Daoy (cell line): ENCODE measurements around the gene CSTB. TPM values are rescaled to one million over a fixed set of nuclear protein-coding genes. Genes with fewer than 3 reads are reported as not detected.

Source experiments
- DNase-seq: peaks from one replicate; pipeline ENCODE4 v3.0.0-alpha.2; 2015; ENCODE audit warnings: low read depth
- total RNA-seq: library from RNA; depleted of rRNA; stranded (reverse); fragments of >200 nt; shearing (Covaris generic); gene quantifications from 2 replicates; pipeline ENCODE4 v1.2.3, GENCODE V29; 2014

CSTB gene
- total RNA-seq, 1 experiment from 2014 or later, result 15.2 TPM

DNA sequence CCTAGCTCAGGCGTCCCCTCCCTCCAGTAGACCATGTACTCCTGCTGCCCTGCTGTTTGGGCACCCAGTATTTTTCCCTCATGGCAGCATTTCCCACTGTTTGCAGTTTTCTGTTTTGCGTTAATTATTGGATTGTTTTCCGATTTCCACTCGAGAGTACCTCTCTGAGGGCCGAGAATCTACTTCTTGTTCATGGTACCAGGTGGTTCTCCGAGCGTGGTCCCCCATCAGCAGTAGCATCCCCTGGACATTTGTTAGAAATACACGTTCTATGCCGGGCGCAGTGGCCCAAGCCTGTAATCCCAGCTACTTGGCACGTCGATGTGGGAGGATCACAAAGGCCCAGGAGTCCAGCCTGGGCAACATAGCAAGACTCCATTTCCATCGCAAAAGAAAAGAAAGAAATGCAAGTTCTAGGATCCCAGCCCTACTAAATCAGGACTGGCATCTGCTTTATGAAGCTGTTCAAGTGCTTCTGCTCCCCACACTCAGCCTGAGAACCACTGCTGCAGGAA is 14.0 kb upstream of the CSTB start:
- no peak for DNase-seq

DNA sequence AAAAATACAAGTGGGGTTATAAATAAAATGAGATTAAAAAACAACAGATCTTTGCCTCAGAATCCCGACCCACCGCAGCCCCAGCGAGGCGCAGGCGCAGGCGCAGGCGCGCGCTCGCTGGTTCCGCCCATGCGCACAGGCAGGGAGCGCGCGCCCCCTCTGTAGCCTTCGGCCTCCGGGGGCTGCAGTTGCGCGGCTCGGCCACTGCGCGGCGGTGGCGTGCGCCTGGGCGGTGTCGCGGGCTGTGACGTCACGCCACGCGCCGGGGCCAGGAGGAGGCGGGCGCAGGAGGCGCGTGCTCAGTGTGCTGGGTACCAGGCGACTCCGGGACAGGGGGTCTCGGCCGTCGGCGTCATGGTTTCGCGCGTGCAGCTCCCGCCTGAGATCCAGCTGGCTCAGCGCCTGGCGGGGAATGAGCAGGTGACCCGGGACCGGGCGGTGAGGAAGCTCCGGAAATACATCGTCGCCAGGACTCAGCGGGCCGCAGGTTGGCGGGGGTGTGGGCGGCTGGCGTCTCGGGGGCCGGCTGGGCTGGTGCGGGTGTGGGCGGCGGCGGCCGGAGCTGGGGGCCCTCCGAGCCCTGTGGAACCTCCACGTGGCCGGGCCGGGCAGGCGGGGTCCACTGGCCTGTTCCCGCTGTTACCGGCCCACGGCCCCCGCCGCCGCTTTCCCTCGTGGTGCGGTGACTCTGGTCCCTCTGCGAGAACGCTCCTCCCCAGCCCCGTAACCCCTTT is 13.3 kb upstream of the CSTB start, which contains the start of gene RRP1:
Gene RRP1, plus strand, starts transcription at position 302 of the 734 bp plus-strand sequence. Its CDS starts 53 bp downstream, at position 355.
- peak; percentile 98 for DNase-seq

DNA sequence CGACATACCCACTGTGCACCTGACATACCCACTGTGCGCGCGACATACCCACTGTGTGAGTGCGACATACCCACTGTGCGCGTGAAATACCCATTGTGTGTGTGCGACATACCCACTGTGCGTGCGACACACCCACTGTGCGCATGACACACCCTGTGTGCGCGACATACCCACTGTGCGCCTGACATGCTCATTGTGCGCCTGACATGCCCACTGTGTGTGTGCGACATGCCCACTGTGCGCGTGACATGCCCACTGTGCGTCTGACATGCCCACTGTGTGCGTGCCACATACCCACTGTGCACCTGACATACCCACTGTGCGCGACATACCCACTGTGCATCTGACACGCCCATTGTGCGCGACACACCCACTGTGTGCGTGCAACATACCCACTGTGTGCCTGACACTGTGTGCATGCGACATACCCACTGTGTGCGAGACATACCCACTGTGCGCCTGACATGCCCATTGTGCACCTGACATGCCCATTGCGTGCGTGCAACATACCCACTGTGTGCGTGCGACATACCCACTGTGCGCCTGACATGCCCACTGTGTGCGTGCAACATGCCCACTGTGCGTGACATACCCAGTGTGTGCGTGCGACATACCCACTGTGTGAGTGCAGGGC is 10.8 kb upstream of the CSTB start:
- DNase-seq, result no peak

DNA sequence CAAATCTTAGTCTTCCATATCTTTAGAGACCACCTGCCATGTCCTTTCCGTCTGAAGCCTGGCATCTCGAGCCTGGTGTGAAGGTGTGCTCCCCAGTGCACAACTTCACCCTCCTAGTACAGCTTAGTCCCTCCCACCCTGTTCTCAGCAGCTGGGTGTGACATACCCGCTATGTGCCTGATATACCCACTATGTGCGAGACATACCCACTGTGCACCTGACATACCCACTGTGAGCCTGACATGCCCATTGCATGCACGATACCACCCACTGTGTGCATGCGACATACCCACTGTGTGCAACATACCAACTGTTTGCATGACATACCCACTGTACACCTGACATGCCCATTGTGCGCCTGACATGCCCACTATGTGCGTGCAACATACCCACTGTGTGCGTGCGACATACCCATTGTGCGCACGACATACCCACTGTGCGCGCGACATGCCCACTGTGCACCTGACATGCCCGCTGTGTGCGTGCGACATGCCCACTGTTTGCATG is 10.2 kb upstream of the CSTB start:
- no peak for DNase-seq

DNA sequence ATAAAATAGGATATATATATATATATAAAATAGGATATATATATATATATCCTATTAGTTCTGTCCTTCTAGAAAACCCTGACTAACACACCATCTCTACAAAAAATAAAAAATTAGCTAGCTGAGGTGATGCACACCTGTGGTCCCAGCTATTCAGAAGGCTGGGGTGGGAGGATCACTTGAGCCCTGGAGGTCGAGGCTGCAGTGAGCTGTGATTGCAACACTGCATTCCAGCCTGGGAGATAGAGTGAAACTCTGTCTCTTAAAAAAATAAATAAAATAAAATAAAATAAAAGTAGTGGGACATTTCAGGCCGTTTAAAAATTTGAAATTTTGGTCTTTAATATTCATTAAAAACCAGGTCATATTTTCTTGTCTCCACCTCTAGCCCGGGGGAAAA is 9.0 kb upstream of the CSTB start:
- DNase-seq, result no peak

DNA sequence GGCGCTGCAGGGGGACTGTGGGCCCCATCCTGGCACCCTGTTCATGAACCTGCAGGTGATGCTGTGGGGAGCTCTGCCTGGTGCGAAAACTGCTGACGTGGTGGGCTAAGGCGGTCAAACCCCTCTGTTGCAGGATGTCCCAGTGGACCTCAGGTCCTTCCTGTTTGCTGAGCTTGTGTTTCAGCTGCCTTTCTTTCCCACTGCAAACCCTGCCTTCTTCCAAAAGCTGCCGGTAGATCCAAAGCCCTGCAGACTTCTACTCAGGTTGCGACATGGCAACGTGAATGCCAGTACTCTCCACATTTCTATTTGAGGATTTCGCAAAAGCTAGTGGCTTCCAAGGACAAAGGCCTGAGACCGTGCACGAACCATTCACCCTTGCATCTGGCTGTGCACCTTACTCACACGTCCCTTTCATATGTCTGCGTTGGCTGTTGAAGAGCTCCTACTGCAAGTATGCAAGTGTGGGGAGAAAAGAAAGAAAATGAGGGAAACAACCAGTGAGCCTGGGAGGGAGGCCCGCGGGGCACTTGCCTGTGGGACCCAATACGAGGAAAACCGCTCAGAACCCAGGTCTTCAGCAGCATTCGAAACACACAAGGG is 7.1 kb upstream of the CSTB start:
- no peak for DNase-seq

DNA sequence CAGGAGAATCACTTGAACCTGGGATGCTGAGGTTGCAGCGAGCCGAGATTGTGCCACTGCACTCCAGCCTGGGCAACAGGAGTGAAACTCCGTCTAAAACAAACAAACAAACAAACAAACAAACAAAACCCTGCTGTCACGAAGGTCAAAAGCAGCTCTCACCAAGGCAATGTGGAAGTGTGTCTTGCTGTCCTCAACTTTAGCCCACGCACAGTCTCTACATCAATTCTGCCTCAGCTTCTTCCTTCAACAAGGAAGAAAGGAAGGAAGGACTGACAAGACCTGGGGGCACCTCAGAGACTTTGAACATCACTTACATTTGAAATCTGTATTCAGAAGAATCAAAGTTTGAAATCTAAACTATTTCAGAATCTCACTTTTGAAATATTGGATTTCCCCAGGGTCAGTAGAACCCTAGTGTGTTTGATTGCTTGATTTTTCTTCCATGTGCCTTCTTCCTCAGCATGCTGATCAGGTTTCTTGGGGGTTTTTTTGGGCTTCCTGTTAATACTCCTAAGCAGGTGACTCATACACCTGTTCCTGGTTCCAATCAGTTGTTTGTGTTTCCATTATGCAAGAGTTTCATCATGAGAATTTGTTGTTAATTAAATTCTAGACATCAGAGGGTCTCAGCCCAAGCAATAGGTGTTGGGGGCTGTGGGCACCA is 6.5 kb upstream of the CSTB start:
- no peak for DNase-seq

DNA sequence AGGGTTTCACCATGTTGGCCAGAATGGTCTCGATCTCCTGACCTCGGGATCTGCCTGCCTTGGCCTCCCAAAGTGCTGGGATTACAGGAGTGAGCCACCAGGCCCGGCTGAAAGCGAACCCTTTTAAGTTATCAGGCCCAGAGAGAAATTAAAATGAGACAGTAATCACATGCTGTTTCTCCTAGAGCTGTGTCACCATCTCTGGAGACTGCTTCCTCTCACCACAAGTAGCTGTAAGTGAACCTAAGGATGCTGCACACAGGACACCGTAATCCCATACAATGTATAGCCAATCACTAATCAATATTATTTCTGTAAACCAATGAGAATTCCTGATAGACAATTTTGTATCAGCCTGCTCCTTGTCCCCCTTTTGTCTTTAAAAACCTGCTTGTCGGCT is 5.7 kb upstream of the CSTB start:
- DNase-seq, result no peak

DNA sequence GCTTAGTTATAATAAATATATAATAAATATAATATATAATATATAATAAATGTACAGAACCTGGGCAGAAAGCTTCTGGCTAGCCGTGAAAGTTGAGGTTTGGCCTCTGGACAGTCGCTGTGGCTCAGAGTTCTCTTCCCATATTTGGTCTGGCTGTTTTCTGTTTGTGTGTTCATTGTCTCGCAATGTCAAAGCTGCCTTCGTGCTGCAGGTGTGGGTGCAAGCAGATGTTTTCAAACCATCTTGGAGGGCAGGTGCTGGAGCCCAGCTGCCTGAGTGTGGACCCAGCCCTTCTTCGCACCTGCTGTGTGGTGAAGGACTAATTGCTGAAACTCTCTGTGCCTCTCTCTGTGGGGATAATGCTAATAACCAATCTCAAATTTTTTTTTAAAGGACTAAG is 3.6 kb upstream of the CSTB start:
- DNase-seq, result no peak

DNA sequence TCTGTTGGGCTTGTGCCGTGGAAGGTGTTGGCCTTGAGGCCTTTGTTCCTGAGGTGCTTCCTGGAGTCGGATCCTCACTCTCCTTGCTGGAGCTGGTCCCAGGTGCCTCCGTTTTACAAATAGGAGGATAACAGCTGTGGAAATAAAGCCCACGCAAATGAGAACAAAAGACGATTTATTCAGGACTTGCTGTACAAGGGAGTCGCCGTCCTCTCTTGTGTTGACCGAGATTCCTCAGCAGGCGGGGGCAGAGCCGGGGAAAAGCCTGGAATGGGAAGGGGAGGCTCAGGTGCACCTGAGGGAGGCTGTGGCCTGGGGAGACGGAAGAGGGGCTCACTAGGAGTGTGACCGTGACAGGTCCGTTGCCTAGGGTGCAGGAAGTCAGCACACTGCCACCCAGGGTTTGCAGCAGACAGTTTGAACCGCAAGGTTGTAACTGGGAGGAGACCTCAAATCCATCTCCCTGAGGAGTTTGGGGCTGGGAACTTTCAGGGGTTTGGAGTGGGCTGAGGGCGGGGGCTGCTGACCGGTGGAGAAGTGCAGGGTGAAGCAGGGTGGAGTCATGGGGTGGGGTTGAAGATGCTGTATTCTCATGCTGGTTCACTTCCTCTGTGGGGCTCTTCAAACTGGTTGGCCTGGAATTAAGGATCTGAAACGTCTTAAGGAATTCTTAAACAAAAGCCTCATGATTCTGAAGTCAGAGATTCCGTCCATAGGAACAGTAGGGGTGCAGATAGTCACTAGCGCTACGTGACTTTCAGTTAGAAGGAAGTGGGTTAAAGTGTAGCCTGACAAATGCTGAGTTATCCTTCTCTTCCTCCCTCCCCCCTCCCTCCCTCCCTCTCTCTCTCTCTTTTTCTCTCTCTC is 2.6 kb upstream of the CSTB start:
- DNase-seq, result peak; percentile 51

DNA sequence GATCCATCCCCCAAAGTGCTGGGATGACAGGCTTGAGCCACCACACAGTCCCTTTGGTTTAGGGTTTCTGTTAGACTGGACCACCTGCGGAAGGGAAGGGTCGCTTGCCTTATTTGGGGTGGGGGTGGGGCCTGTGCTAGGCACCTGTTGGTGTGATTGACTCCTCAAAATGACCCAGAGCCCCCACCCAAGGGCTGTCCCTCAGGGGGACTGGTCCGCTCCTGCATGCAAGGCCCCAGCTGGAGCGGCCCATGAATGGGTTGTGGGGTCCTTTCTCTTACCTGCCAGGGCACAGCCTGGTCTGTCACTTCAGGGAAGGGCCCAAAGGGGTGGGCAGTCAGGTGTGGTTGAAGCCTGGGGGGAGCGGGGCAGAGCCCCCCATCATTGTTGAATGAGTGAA is 1.8 kb upstream of the CSTB start:
- no peak for DNase-seq

DNA sequence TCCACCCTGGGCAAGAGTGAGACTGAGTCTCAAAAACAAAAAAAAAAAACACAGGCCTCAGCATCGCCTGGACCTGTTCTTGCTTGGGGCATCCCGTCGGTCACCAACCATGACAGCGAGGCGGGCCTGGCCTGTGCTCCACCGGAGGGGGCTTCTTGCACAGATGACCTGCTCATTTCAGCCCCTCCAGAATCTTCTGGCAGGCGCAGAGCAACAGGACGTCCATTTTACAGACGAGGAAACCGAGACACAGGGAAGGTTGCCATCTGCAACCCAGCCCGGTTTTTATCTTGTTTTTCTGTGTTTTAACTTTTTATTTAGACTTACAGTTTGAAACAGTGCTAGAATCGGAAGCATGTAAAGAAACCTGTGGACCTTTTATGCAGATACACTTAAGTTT is 918 bp downstream of the CSTB start:
- DNase-seq, result no peak

DNA sequence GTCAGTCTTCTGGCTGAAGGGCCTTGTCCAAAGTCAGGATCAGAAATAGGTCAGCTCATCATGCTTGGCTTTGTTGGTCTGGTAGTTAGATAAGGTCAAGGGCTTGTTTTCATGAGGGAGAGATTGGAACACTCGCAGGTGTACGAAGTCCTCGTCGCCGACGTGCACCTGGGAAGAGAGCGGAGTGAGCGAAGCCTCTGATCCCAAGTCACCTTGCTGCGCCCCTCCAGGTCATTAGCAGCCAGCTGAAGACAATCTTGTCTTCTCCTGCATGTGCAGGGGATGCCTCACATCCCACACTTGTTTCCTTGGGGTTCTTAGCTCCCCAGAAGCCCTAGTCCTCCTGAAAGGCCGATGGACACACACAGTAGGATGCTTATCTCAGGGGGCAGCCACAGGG is 1.9 kb downstream of the CSTB start:
- no peak for DNase-seq

DNA sequence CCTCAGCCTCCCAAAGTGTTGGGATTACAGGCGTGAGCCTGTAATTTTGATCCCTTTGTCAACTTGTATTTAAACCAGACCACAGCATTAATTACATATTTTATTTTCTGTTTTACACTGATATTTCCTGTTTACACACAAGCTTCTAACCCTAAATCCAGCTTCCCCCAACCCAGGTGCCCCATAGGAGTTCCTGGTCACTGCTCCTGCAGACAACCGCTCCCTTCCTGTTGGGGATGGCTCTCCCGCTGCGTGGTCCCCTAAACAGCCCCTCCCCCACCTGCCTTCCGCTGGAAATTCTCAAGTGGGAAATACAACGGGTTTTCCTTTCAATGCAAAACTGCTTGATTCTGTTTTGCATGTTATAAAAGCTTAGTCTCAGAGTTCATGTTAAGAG is 3.7 kb downstream of the CSTB start:
- no peak for DNase-seq

DNA sequence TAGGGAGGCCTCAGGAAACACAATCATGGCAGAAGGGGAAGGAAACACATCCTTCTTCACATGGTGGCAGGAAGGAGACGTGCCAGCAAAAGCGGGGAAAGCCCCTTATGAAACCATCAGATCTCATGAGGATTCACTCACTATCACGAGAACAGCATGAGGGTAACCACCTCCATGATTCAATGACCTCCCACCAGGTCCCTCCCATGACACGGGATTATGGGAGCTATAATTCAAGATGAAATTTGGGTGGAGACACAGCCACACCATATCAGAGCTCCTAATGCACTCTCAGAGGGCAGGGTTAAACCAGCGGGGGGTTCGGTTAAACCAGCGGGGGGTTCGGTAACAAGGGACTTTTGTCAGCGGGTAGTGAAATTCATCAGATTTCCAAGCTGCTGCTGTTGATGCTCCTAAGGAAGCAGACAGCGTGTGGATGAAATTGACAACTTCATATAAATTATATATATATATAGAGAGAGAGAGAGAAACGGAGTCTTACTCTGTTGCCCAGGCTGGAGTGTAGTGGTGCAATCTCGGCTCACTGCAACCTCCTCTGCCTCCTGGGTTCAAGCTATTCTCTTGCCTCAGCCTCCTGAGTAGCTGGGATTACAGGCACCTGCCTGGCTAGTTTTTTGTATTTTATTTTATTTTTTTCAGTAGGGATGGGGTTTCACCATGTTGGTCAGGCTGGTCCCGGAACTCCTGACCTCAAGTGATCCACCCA is 4.2 kb downstream of the CSTB start:
- peak; percentile 71 for DNase-seq

DNA sequence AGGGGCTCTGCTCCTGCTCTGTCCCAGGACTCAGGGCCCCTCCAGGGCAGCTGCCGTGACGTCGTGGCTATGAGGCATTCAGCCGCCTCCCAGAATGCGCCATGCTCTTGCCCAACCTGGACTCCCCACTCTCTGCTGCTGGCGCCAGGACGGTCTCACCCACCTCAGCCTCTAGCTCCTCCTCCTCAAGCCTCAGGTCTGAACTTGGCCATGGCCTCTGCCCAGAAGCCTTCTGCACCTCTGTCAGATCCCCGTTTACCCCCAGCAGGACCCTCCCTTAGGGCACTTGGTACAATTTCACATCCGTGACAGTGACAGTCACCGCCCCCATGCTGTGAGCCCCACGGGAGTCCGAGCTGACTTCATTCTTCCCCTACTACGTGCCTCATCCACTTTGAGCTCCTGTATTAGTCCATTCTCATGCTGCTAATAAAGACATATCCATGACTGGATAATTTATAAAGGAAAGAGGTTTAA is 4.9 kb downstream of the CSTB start:
- peak; percentile 38 for DNase-seq

DNA sequence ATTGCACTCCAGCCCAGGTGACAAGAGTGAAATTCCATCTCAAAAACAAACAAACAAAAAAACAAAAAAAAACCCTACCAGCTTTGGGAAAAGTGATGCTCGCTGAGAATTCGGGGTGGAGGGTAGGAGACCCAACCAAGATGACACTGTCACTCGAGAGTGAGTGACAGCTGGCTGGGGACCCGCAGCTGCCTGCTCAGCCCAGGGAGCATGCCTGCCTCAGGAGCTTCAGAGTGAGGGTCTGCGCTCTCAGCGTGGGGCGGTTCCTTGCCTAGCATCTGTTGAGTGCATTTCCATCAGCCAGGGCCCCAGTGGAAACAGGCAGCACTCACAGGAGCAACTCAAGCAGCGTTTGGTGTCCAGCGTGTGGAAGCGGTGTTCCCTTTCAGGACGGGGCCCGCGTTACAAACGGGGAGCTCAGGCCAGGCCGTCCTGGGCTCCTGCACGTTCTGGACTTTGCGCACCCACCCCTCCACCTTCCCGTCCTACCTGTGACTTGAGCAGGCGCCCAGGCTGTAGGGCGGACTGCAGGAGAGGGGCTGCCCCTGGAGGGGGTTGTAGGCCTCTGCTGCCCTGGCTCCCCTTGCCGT is 5.9 kb downstream of the CSTB start:
- DNase-seq, result no peak

DNA sequence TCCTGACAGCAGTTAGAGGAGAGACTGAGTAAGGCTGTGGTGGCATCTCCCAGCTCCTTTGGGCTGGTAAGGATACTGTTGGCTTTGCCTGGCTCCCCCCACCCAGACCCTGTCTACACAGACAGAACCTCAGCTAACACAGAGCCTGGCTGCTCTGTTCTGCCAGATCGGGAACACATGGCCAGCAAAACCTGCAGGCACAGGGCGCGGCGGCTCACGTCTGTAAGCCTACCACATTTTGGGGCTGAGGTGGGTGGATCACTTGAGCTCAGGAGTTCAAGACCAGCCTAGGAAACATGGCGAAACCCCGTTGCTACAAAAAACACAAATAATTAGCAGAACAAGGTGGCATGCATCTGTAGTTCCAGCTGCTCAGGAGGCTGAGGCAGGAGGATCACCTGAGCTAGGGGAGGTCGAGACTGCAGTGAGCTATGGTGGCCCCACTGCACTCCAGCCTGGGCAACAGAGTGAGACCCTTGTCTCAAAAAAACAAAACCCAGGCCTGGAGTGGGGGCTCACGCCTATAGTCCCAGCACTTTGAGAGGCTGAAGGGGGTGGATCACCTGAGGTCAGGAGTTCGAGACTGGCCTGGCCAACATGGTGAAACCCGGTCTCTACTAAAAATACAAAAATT is 6.7 kb downstream of the CSTB start:
- no peak for DNase-seq

DNA sequence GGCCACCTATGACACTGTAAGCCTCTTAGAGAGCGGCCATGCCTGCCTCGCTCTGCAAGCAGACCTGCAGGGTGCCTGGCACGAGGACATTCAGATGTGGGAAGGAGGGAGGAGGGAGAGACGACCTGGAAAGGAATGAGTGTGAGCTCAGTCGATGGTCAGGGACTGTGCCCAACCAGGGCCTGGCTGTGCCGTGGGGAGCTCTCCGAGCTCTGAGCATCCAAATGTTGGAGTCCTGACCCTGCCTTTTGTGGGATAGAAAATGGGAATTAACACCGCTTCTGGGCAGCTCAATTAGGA is 7.3 kb downstream of the CSTB start:
- DNase-seq, result peak; percentile 28
